GM18499 (cell line): ENCODE measurements around the gene N4BP2L1.

Experiments used
- ATAC-seq: cut with Tn5 transposase; IDR thresholded peaks from one replicate; pipeline ENCODE4 v1.9.1; 2021; ENCODE audit warnings: moderate number of reproducible peaks; ENCODE audit not compliant: insufficient read depth, unreplicated experiment

Gene N4BP2L1

GRCh38 chr13:32438871-32439270 is 10.9 kb upstream of the N4BP2L1 start:
- no peak for ATAC-seq

GRCh38 chr13:32432856-32433255 is 4.9 kb upstream of the N4BP2L1 start:
- ATAC-seq: no peak

GRCh38 chr13:32431361-32431760 is 3.4 kb upstream of the N4BP2L1 start:
- no peak for ATAC-seq

GRCh38 chr13:32430018-32430747 is 2.3 kb upstream of the N4BP2L1 start:
- ATAC-seq: no peak

- no peak for ATAC-seq
Measured at GRCh38 chr13:32429433-32429909, 1.5 kb upstream of the N4BP2L1 start.

- ATAC-seq: no peak
Measured at GRCh38 chr13:32428581-32429432, 877 bp upstream of the N4BP2L1 start.

- ATAC-seq: no peak
Measured at GRCh38 chr13:32426990-32427851, 709 bp downstream of the N4BP2L1 start.

GRCh38 chr13:32426191-32426989 is 1.5 kb downstream of the N4BP2L1 start:
- ATAC-seq: no peak

- ATAC-seq: no peak
Measured at GRCh38 chr13:32425158-32425557, 2.8 kb downstream of the N4BP2L1 start.

- no peak for ATAC-seq
Measured at GRCh38 chr13:32423592-32423991, 4.3 kb downstream of the N4BP2L1 start.

- ATAC-seq: no peak
Measured at GRCh38 chr13:32419862-32420261, 8.1 kb downstream of the N4BP2L1 start.

GRCh38 chr13:32417995-32418394 is 9.9 kb downstream of the N4BP2L1 start:
- no peak for ATAC-seq

GRCh38 chr13:32415019-32415418 is 12.9 kb downstream of the N4BP2L1 start:
- ATAC-seq: no peak

- no peak for ATAC-seq
Measured at GRCh38 chr13:32414580-32414979, 13.3 kb downstream of the N4BP2L1 start.

GRCh38 chr13:32413284-32413683 is 14.6 kb downstream of the N4BP2L1 start:
- no peak for ATAC-seq

GRCh38 chr13:32409561-32410421 is 18.1 kb downstream of the N4BP2L1 start:
- no peak for ATAC-seq

GRCh38 chr13:32409001-32409313 is 19.0 kb downstream of the N4BP2L1 start:
- no peak for ATAC-seq

GRCh38 chr13:32408296-32409000 is 19.5 kb downstream of the N4BP2L1 start:
- no peak for ATAC-seq
